ENCODE data around the gene FGF9. TPM values are rescaled to one million over a fixed set of nuclear protein-coding genes. Genes with fewer than 3 reads are reported as not detected.

The FGF9 gene
- total RNA-seq, 2 experiments from 2014 or later, result 4.7 to 11.4 TPM

- Histone ChIP-seq H3K36me3 (ENCODE audit: insufficient read depth, low read length) (no peaks in the 10 kb centered on the region), H4K20me1 (ENCODE audit: insufficient read depth, low read length) (no peaks in the 10 kb centered on the region; the same call in 1 of the 2 replicates), H3K9me3 (ENCODE audit: low read length) (no peaks in the 10 kb centered on the region), H3K79me2 (ENCODE audit: insufficient read depth, low read depth, low read length) (no peaks in the 10 kb centered on the region), H3K4me1 (ENCODE audit: insufficient read depth, low read length, poor library complexity, severe bottlenecking) (no peaks in the 10 kb centered on the region), H3K4me2 (ENCODE audit: low read length) (no peak overlapping the region), H2AFZ (ENCODE audit: low read length) (no peak overlapping the region), H3K9me2 (ENCODE audit: insufficient read depth, low read length) (no peaks in the 10 kb centered on the region), H3K4me3 (ENCODE audit: low read depth, low read length, poor library complexity, severe bottlenecking) (no peak overlapping the region), H3K27ac (ENCODE audit: low read depth, low read length, poor library complexity, severe bottlenecking) (no peak overlapping the region)
- POLR2A ChIA-PET, result interaction anchor here (0.6 kb wide), 1 partner anchor 24 kb away, joined by 3 read pairs; no protein-coding TSS in a partner anchor
- BruUV-seq (replicated peaks), result no TSS peak
- TF ChIP-seq CTCF (conservative IDR thresholded peaks at IDR 0.05; ENCODE audit: low read length) (no peak), EZH2phosphoT487 (IDR thresholded peaks at IDR 0.05; ENCODE audit: borderline replicate concordance, low read depth, low read length) (no peak)
- no peak for DNase-seq (ENCODE audit: low spot score)
- CTCF ChIA-PET (ENCODE audit: unreplicated experiment), result no interaction called here
- intact Hi-C loops (cut with micrococcal nuclease; ENCODE audit: unreplicated experiment), result no loop called here
Observed at GRCh38 chr13:21641629-21642028, 29.2 kb upstream of the FGF9 start.

GRCh38 chr13:21657538-21657937, 13.3 kb upstream of the FGF9 start:
- BruUV-seq (replicated peaks), result no TSS peak
- Histone ChIP-seq H2AFZ (ENCODE audit: low read length) (no peak overlapping the region), H4K20me1 (ENCODE audit: insufficient read depth, low read length) (no peaks in the 10 kb centered on the region), H3K27ac (ENCODE audit: low read depth, low read length, poor library complexity, severe bottlenecking) (no peak overlapping the region), H3K9me3 (ENCODE audit: low read length) (no peaks in the 10 kb centered on the region), H3K79me2 (ENCODE audit: insufficient read depth, low read depth, low read length) (no peaks in the 10 kb centered on the region), H3K4me3 (ENCODE audit: low read depth, low read length, poor library complexity, severe bottlenecking) (no peak overlapping the region), H3K9me2 (ENCODE audit: insufficient read depth, low read length) (no peaks in the 10 kb centered on the region), H3K4me2 (ENCODE audit: low read length) (no peak overlapping the region), H3K4me1 (ENCODE audit: insufficient read depth, low read length, poor library complexity, severe bottlenecking) (no peaks in the 10 kb centered on the region), H3K36me3 (ENCODE audit: insufficient read depth, low read length) (no peaks in the 10 kb centered on the region)
- POLR2A ChIA-PET, result interaction anchor here (1.2 kb wide), 1 partner anchor 38 kb away, joined by 3 read pairs; no protein-coding TSS in a partner anchor
- intact Hi-C loops (cut with micrococcal nuclease; ENCODE audit: unreplicated experiment), result no loop called here
- CTCF ChIA-PET (ENCODE audit: unreplicated experiment), result no interaction called here
- TF ChIP-seq EZH2phosphoT487 (IDR thresholded peaks at IDR 0.05; ENCODE audit: borderline replicate concordance, low read depth, low read length) (no peak), CTCF (conservative IDR thresholded peaks at IDR 0.05; ENCODE audit: low read length) (no peak)
- DNase-seq (ENCODE audit: low spot score), result no peak

- no peaks in the 10 kb centered on the region for H3K36me3 ChIP-seq (ENCODE audit: insufficient read depth, low read length)
- no peak overlapping the region for H3K4me3 ChIP-seq (ENCODE audit: low read depth, low read length, poor library complexity, severe bottlenecking)
- no TSS peak for BruUV-seq (replicated peaks)
- no peaks in the 10 kb centered on the region for H3K4me1 ChIP-seq (ENCODE audit: insufficient read depth, low read length, poor library complexity, severe bottlenecking)
- POLR2A ChIA-PET, result no interaction called here
- no peak overlapping the region for H2AFZ ChIP-seq (ENCODE audit: low read length)
- CTCF ChIA-PET (ENCODE audit: unreplicated experiment), result no interaction called here
- no peak for TF ChIP-seq CTCF (conservative IDR thresholded peaks at IDR 0.05; ENCODE audit: low read length)
- TF ChIP-seq EZH2phosphoT487 (IDR thresholded peaks at IDR 0.05; ENCODE audit: borderline replicate concordance, low read depth, low read length), result no peak
- H4K20me1 ChIP-seq (ENCODE audit: insufficient read depth, low read length), result no peaks in the 10 kb centered on the region
- no peak overlapping the region for H3K27ac ChIP-seq (ENCODE audit: low read depth, low read length, poor library complexity, severe bottlenecking)
- H3K4me2 ChIP-seq (ENCODE audit: low read length), result no peak overlapping the region
- no peaks in the 10 kb centered on the region for H3K9me2 ChIP-seq (ENCODE audit: insufficient read depth, low read length)
- intact Hi-C loops (cut with micrococcal nuclease; ENCODE audit: unreplicated experiment), result no loop called here
- H3K79me2 ChIP-seq (ENCODE audit: insufficient read depth, low read depth, low read length), result no peaks in the 10 kb centered on the region
- no peak for DNase-seq (ENCODE audit: low spot score)
- H3K9me3 ChIP-seq (ENCODE audit: low read length), result no peaks in the 10 kb centered on the region
Observed at GRCh38 chr13:21659087-21659486, 11.8 kb upstream of the FGF9 start.

All from OCI-LY7 (cell line).